Mononuclear cell (primary cell): ENCODE data around the gene OTC. TPM values are rescaled to one million over a fixed set of nuclear protein-coding genes. Genes with fewer than 3 reads are reported as not detected.

Experiments used
- H3K27me3 ChIP-seq: 2 replicates; pipeline ENCODE4 v1.6.0; 2011; ENCODE audit warnings: low read length, control low read depth; ENCODE audit not compliant: insufficient read depth
- H3K4me1 ChIP-seq: 2 replicates; pipeline ENCODE4 v1.5.1; 2011; ENCODE audit warnings: mild to moderate bottlenecking, low read length, control low read depth; ENCODE audit not compliant: insufficient read depth
- H3K4me3 ChIP-seq: 2 replicates; pipeline ENCODE4 v1.5.1; 2011; ENCODE audit warnings: mild to moderate bottlenecking, low read length, moderate library complexity
- H3K9me3 ChIP-seq: 2 replicates; pipeline ENCODE4 v1.5.1; 2011; ENCODE audit warnings: low read depth, mild to moderate bottlenecking, control low read depth, low read length
- total RNA-seq: library from RNA; depleted of rRNA; stranded (reverse); fragments of >200 nt; gene quantifications from one replicate; pipeline ENCODE4 v1.2.3, GENCODE V29; 2012

The OTC gene
- total RNA-seq: not detected

- H3K4me1 ChIP-seq: peaks cover 6% of the 10 kb centered on the region
- no peaks in the 10 kb centered on the region for H3K9me3 ChIP-seq
- no peak within 1 kb of the TSS for H3K4me3 ChIP-seq
- no peaks in the 10 kb centered on the region for H3K27me3 ChIP-seq
These were observed at the start of gene OTC for GRCh38 chrX:38352362-38352761. OTC (plus strand) TSS chrX:38352604; CDS start chrX:38352697, 93 bp downstream.

DNA sequence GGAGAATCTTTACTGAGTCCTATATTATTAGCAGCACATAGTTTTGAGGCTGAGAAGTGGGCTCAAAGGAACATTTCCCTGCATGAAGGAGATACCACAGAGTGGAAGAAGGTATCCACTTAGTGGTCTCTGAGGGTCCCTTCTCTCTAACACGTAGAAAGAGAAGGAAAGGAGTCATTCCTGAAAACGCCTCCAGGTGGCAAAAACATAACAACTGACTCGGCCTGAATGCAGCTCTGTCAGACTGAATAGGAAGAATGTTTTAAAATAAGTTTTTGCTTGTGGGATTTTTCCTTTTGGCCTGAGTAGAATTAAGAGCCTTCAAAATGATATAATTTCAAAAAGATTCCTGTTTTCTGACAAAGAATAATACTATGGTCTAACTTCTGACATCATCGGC, 48.4 kb upstream of the OTC start:
- H3K27me3 ChIP-seq: no peaks in the 10 kb centered on the region
- H3K4me1 ChIP-seq: no peaks in the 10 kb centered on the region
- H3K4me3 ChIP-seq: no peak overlapping the region
- no peaks in the 10 kb centered on the region for H3K9me3 ChIP-seq

GRCh38 chrX:38305971-38306370, 46.4 kb upstream of the OTC start:
- no peak overlapping the region for H3K4me3 ChIP-seq
- no peaks in the 10 kb centered on the region for H3K9me3 ChIP-seq
- no peaks in the 10 kb centered on the region for H3K27me3 ChIP-seq
- no peaks in the 10 kb centered on the region for H3K4me1 ChIP-seq

DNA sequence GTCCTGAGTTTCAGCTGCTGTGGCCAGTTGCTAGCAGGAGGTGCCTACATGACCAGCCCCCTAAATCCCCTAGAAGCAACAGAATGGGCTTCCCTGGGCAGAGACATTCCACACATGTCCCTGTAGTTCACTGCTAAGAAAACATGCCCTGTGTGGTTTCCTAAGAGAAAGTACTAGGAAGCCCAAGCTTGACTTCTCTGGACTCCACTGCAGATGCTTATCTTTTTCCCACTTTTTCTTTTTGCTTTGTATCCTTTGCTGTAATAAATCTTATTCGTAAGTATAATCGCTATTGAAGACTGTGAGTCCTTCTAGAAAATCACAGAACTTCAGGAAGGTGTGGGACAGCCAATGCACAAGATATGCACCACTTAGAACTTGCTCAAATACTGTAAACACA, 40.7 kb upstream of the OTC start:
- Histone ChIP-seq H3K4me3 (no peak overlapping the region), H3K4me1 (no peaks in the 10 kb centered on the region), H3K27me3 (no peaks in the 10 kb centered on the region), H3K9me3 (no peaks in the 10 kb centered on the region)

GRCh38 chrX:38312436-38312835, 40.0 kb upstream of the OTC start:
- H3K27me3 ChIP-seq: no peaks in the 10 kb centered on the region
- H3K4me3 ChIP-seq: no peak overlapping the region
- H3K9me3 ChIP-seq: no peaks in the 10 kb centered on the region
- no peaks in the 10 kb centered on the region for H3K4me1 ChIP-seq

DNA sequence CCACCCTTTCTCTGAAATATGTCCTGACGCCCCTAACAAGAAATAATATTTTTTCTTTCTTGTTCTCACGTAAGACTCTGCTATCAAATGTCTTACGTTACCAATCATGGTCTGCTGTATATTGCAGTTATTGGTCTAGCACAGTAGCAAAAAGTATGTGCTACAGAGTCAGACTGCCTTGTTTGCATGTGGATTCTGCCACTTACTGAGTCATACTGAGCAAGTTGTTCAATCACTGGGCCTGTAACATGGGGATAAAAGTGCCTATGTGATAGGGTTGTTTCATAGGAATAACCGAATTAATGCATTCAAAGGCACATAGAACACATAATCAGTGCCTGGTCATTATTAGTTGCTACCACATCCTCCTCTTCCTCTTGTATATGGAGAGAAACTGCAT, 39.2 kb upstream of the OTC start:
- no peaks in the 10 kb centered on the region for H3K4me1 ChIP-seq
- H3K4me3 ChIP-seq: no peak overlapping the region
- no peaks in the 10 kb centered on the region for H3K9me3 ChIP-seq
- H3K27me3 ChIP-seq: no peaks in the 10 kb centered on the region

DNA sequence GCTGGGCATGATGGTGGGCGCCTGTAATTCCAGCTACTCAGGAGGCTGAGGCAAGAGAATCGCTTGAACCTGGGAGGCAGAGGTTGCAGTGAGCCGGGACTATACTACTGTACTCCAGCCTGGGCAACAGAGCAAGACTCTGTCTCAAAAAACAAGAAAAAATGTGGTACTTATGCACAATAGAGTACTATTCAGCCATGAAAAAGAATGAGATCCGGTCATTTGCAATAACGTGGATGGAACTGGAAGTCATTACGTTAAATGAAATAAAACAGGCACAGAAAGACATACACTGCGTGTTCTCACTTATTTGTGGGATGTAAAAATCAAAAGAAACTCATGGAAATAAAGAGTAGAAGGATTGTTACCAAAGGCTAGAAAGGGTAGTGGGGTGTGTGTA, 37.2 kb upstream of the OTC start:
- Histone ChIP-seq H3K4me1 (no peaks in the 10 kb centered on the region), H3K4me3 (no peak overlapping the region), H3K9me3 (no peaks in the 10 kb centered on the region), H3K27me3 (no peaks in the 10 kb centered on the region)

GRCh38 chrX:38318196-38318595, 34.2 kb upstream of the OTC start:
- Histone ChIP-seq H3K4me1 (no peaks in the 10 kb centered on the region), H3K4me3 (no peak overlapping the region), H3K9me3 (no peaks in the 10 kb centered on the region), H3K27me3 (no peaks in the 10 kb centered on the region)

DNA sequence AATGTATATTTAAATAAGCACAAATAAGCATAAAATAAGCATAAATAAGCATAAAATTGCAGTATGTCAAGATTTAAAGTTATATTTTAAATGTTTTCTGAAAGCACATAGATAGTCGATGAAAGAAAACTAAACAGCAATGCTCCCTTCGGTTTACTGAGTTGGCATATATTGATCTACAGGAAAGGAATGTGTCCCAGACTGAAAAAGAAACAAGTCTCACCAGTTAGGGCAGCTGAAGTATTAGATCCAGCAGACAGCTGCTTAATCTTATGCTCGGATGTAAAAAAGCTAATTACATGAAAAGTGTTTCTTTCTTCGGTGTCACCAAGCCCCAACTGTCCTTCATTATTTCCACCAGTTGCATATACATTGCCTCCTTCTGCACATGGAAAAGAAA, 33.8 kb upstream of the OTC start:
- Histone ChIP-seq H3K9me3 (no peaks in the 10 kb centered on the region), H3K27me3 (no peaks in the 10 kb centered on the region), H3K4me1 (no peaks in the 10 kb centered on the region), H3K4me3 (no peak overlapping the region)

DNA sequence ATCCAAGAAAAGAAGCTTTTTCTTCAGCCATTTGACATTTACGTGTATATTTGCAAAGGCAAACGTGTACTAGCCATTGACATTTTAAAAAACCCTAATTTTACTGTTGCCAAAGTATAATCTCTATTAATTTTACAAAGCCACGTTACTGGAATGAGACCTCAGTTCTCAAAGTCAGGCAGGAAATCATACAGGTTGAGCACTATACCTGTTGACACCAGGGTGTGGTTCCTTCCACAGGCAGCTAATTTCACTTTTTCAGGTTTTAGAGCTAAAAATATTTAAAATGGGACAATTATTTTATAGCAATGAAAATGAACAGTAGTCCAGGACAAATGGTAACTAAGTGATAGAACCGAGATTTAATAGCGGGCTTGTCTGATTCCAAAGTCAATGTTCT, 31.6 kb upstream of the OTC start:
- H3K9me3 ChIP-seq: no peaks in the 10 kb centered on the region
- no peaks in the 10 kb centered on the region for H3K27me3 ChIP-seq
- H3K4me1 ChIP-seq: no peaks in the 10 kb centered on the region
- no peak overlapping the region for H3K4me3 ChIP-seq

DNA sequence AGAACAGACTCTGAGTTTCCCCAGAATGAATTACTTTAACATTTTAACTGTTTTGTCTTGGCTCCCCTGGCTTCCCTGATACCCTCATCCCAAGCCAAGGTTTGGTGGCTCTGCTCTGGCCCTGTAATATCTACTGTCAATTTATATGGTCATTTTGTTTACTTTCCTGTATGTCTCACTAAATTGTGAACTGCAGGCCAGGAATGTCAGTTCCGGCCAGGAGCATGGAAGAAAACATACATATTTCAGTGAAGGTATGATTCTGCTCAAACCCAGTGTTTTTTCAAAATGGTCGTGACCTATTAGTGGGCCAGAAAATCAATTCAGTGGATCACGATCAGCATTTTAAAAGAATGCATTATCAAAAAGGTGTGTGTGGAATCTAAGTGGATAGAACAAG, 26.3 kb upstream of the OTC start:
- Histone ChIP-seq H3K27me3 (no peaks in the 10 kb centered on the region), H3K4me1 (peaks cover 8% of the 10 kb centered on the region), H3K9me3 (no peaks in the 10 kb centered on the region), H3K4me3 (no peak overlapping the region)

GRCh38 chrX:38327007-38327774, 25.2 kb upstream of the OTC start, which contains the start of gene RPGR:
RPGR (minus strand) TSS chrX:38327509; CDS start chrX:38327367, 142 bp downstream.
- Histone ChIP-seq H3K4me1 (peaks cover 8% of the 10 kb centered on the region), H3K27me3 (no peaks in the 10 kb centered on the region), H3K4me3 (peak within 1 kb of the TSS; percentile 72), H3K9me3 (no peaks in the 10 kb centered on the region)

GRCh38 chrX:38327775-38328081, 24.7 kb upstream of the OTC start:
- no peaks in the 10 kb centered on the region for H3K9me3 ChIP-seq
- no peaks in the 10 kb centered on the region for H3K27me3 ChIP-seq
- H3K4me1 ChIP-seq: peaks cover 8% of the 10 kb centered on the region
- no peak overlapping the region for H3K4me3 ChIP-seq

- Histone ChIP-seq H3K4me1 (peaks cover 10% of the 10 kb centered on the region), H3K4me3 (no peak overlapping the region)
These were observed 19.9 kb upstream of the OTC start for GRCh38 chrX:38332505-38332904.

DNA sequence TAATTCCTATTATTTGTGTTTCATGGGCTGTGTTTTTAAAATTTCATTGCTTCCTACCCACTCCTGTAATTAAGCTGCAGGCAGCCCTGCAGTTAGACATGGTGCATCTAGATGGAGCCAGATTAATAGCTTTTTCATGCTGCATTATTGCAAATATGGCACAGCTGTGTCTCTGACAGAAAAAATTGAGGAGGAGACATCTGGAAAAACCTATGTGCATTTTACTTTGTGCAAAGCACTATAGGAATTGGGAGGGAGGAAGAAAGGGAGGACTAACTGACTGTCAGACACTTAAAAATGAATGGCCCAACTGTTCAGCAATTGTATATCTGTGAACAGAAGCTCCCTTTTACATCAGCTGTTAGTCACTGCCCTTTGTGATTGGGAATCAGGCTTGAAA, 17.0 kb upstream of the OTC start:
- no peaks in the 10 kb centered on the region for H3K9me3 ChIP-seq
- no peak overlapping the region for H3K4me3 ChIP-seq
- no peaks in the 10 kb centered on the region for H3K27me3 ChIP-seq
- peaks cover 10% of the 10 kb centered on the region for H3K4me1 ChIP-seq

More at GRCh38 chrX:38332505-38332904, 19.9 kb upstream of the OTC start:
- H3K9me3 ChIP-seq: no peaks in the 10 kb centered on the region
- H3K27me3 ChIP-seq: no peaks in the 10 kb centered on the region

GRCh38 chrX:38336538-38337240, 15.7 kb upstream of the OTC start:
- Histone ChIP-seq H3K4me3 (no peak overlapping the region), H3K27me3 (no peaks in the 10 kb centered on the region), H3K4me1 (peaks cover 10% of the 10 kb centered on the region), H3K9me3 (no peaks in the 10 kb centered on the region)
